Measurements from ENCODE around the gene PAXIP1. TPM values are rescaled to one million over a fixed set of nuclear protein-coding genes. Genes with fewer than 3 reads are reported as not detected.

PAXIP1 gene
- total RNA-seq, 1 donor from 2014 or later, result 16.8 TPM

GRCh38 chr7:155011086-155011485, 8.2 kb upstream of the PAXIP1 start:
- no peak for TF ChIP-seq CTCF (IDR thresholded peaks at IDR 0.05; ENCODE audit: unreplicated experiment)
- DNase-seq (ENCODE audit: low spot score), result no peak
- no peak overlapping the region for H3K4me3 Mint-ChIP-seq (ENCODE audit: unreplicated experiment)
- H3K36me3 Mint-ChIP-seq (ENCODE audit: low read depth, unreplicated experiment), result no peaks in the 10 kb centered on the region
- no peaks in the 10 kb centered on the region for H3K9me3 Mint-ChIP-seq (ENCODE audit: unreplicated experiment)
- H3K27me3 Mint-ChIP-seq (ENCODE audit: unreplicated experiment), result no peaks in the 10 kb centered on the region
- H3K4me1 Mint-ChIP-seq (ENCODE audit: unreplicated experiment), result peaks cover 3% of the 10 kb centered on the region
- no peak overlapping the region for H3K27ac Mint-ChIP-seq (ENCODE audit: unreplicated experiment)

- Mint-ChIP-seq H3K36me3 (ENCODE audit: low read depth, unreplicated experiment) (no peaks in the 10 kb centered on the region), H3K4me1 (ENCODE audit: unreplicated experiment) (peaks cover 3% of the 10 kb centered on the region), H3K4me3 (ENCODE audit: unreplicated experiment) (no peak overlapping the region), H3K27ac (ENCODE audit: unreplicated experiment) (peak overlapping the region; percentile 11), H3K9me3 (ENCODE audit: unreplicated experiment) (no peaks in the 10 kb centered on the region), H3K27me3 (ENCODE audit: unreplicated experiment) (no peaks in the 10 kb centered on the region)
- DNase-seq (ENCODE audit: low spot score), result no peak
- peak; percentile 50 for TF ChIP-seq CTCF (IDR thresholded peaks at IDR 0.05; ENCODE audit: unreplicated experiment)
Measured at GRCh38 chr7:155009570-155010157, 6.7 kb upstream of the PAXIP1 start.

- H3K36me3 Mint-ChIP-seq (ENCODE audit: low read depth, unreplicated experiment), result no peaks in the 10 kb centered on the region
- no peak overlapping the region for H3K4me3 Mint-ChIP-seq (ENCODE audit: unreplicated experiment)
- H3K27ac Mint-ChIP-seq (ENCODE audit: unreplicated experiment), result no peak overlapping the region
- no peaks in the 10 kb centered on the region for H3K27me3 Mint-ChIP-seq (ENCODE audit: unreplicated experiment)
- peaks cover 3% of the 10 kb centered on the region for H3K4me1 Mint-ChIP-seq (ENCODE audit: unreplicated experiment)
- no peaks in the 10 kb centered on the region for H3K9me3 Mint-ChIP-seq (ENCODE audit: unreplicated experiment)
- peak; percentile 31 for DNase-seq (ENCODE audit: low spot score)
- no peak for TF ChIP-seq CTCF (IDR thresholded peaks at IDR 0.05; ENCODE audit: unreplicated experiment)
Measured at GRCh38 chr7:155007947-155008346, 5.0 kb upstream of the PAXIP1 start.

DNA sequence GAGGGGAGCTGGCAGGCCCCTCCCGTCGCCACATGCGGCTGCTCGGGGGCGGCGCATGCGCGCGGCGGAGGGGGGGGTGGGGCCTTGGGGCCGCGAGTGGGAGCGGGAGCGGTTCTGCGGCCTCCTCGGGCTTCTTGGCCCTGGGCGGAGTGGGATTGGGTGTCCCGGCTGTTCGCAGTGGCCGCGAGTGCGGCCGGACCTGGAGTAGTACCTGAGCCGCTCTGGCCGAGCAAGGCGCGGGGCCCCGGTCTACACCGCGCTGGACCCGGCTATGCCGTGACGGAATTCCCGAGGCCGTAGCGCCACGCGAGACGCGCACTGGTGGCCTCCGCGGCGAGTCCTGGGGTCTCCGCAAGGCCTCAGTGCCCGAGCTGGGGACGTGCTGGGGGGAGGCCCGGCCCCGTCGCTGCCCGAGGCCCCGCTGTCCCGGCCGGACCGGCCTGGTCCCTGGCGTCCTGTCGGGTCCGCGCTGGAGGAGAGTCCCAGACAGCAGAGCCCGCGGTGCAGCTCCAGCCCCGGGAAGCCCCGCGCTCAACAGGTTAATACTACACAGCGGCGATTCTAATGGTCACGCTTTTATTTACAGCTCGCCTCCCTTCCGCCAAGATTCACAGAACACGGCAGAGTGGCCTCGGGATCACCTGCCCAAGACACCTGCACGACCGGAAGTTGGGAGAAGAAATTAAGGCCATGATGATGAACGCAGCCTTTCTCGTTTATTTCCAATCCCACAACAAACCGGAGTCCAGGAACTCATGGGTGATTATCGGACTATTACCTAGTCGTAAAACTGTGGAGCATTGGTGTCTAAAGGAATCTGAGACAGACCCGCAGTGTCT, 671 bp upstream of the PAXIP1 start:
- peaks cover 5% of the 10 kb centered on the region for H3K36me3 Mint-ChIP-seq (ENCODE audit: low read depth, unreplicated experiment)
- DNase-seq (ENCODE audit: low spot score), result peak; percentile 83
- H3K4me1 Mint-ChIP-seq (ENCODE audit: unreplicated experiment), result no peaks in the 10 kb centered on the region

More for the DNA sequence above, 671 bp upstream of the PAXIP1 start:
- Mint-ChIP-seq H3K4me3 (ENCODE audit: unreplicated experiment) (peak overlapping the region; percentile 98), H3K9me3 (ENCODE audit: unreplicated experiment) (no peaks in the 10 kb centered on the region), H3K27me3 (ENCODE audit: unreplicated experiment) (peaks cover 5% of the 10 kb centered on the region), H3K27ac (ENCODE audit: unreplicated experiment) (peak overlapping the region; percentile 86)
- TF ChIP-seq CTCF (IDR thresholded peaks at IDR 0.05; ENCODE audit: unreplicated experiment), result no peak

Measured in endothelial cell (in vitro differentiated cells).